ENCODE results near the gene DSTYK. TPM values are rescaled to one million over a fixed set of nuclear protein-coding genes. Genes with fewer than 3 reads are reported as not detected.

The DSTYK gene
- polyA plus RNA-seq, 1 of the 3 experiments (the other 2 are of a cell fraction) = 4.4 TPM

DNA sequence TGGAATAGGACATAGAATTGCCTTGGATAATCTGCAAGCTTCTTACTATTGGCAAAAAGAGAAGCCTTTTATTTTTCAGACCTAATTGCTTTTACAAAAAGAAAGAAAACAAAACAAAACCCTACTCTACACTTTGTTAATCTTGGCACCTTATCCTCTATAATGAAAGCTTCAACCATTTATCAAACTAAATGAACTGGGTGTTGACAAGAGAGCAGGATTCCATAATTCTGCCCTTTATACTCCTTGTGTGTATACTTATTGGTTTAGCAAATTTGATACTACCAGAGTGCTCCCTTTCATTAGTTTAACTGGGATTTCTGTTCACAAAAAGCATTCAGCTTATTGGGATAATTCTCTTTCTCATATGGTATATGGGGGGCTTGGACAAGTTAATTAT is 13.2 kb upstream of the DSTYK start:
- CTCF ChIA-PET = interaction anchor here (1.1 to 8.2 kb wide), 3 partner anchors 12 to 83 kb away, joined by 3 to 154 read pairs (median 3); no protein-coding TSS in a partner anchor
- Histone ChIP-seq H3K9me2 (no peaks in the 10 kb centered on the region), H3K27ac (ENCODE audit: low read depth in 2 of 2, low read length in 1 of 2) (no peak overlapping the region), H3K27me3 (ENCODE audit: insufficient read depth) (no peaks in the 10 kb centered on the region; the same call in 1 of the 2 replicates), H3K9me3 (no peaks in the 10 kb centered on the region), H2AFZ (ENCODE audit: low read depth) (no peak overlapping the region), H3K9ac (no peak overlapping the region), H3K4me2 (no peak overlapping the region), H3F3A (replicated peaks; ENCODE audit: insufficient read depth) (peaks cover 5% of the 10 kb centered on the region), H4K20me1 (ENCODE audit: insufficient read depth) (peaks cover 2% of the 10 kb centered on the region; the same call in 1 of the 2 replicates), H3K79me2 (ENCODE audit: insufficient read depth) (no peaks in the 10 kb centered on the region), H3K36me3 (replicated peaks in 1 of 2; ENCODE audit: control insufficient read depth in 1 of 2, insufficient read depth in 2 of 2, low read length in 1 of 2) (no peaks in the 10 kb centered on the region), H3K4me1 (ENCODE audit: control insufficient read depth in 1 of 2, insufficient read depth in 2 of 2, low read depth in 1 of 2, low read length in 1 of 2) (peaks cover 2 to 18% of the 10 kb centered on the region in 2 experiments; a peak in 2 of 4 replicates), H3K4me3 (ENCODE audit: low read depth in 2 of 2, low read length in 1 of 2) (no peak overlapping the region)
- no peak for DNase-seq
- TF ChIP-seq EZH2phosphoT487 (IDR thresholded peaks at IDR 0.05; ENCODE audit: borderline replicate concordance, low read depth) (no peak), JUND (IDR thresholded peaks at IDR 0.05) (no peak), SMC3 (IDR thresholded peaks at IDR 0.05; ENCODE audit: low read depth, low read length) (no peak), RXRA (IDR thresholded peaks at IDR 0.05; ENCODE audit: borderline replicate concordance, low read depth) (no peak), FOXM1 (IDR thresholded peaks at IDR 0.05; ENCODE audit: low read depth) (no peak), EP300 (IDR thresholded peaks at IDR 0.05; ENCODE audit: borderline replicate concordance in 1 of 2, low read depth in 1 of 2, low read length in 1 of 2) (no peak)
- POLR2A ChIA-PET = no interaction called here

GRCh38 chr1:205220421-205220820 is 8.9 kb upstream of the DSTYK start:
- H3K4me1 ChIP-seq (ENCODE audit: control insufficient read depth in 1 of 2, insufficient read depth in 2 of 2, low read depth in 1 of 2, low read length in 1 of 2) = no peaks in the 10 kb centered on the region
- ChIA-PET CTCF (interaction anchor here (0.6 to 1.3 kb wide), 3 partner anchors 9 to 231 kb away, joined by 3 to 6 read pairs (median 4); no protein-coding TSS in a partner anchor), POLR2A (no interaction called here)
- no peak overlapping the region for H3K4me3 ChIP-seq (ENCODE audit: low read depth in 2 of 2, low read length in 1 of 2)
- no peaks in the 10 kb centered on the region; the same call in 1 of the 2 replicates for H3K27me3 ChIP-seq (ENCODE audit: insufficient read depth)
- H3K4me2 ChIP-seq = no peak overlapping the region
- no peaks in the 10 kb centered on the region for H3K36me3 ChIP-seq (replicated peaks in 1 of 2; ENCODE audit: control insufficient read depth in 1 of 2, insufficient read depth in 2 of 2, low read length in 1 of 2)
- TF ChIP-seq MXI1 (IDR thresholded peaks at IDR 0.05; ENCODE audit: low read depth, low read length) = no peak
- no peak for TF ChIP-seq NFIC (IDR thresholded peaks at IDR 0.05; ENCODE audit: borderline replicate concordance)
- TF ChIP-seq SIN3A (IDR thresholded peaks at IDR 0.05; ENCODE audit: borderline replicate concordance, low read depth, low read length) = no peak
- no peak for TF ChIP-seq POLR2AphosphoS5 (IDR thresholded peaks at IDR 0.05; ENCODE audit: low read depth, low read length)
- no peak for TF ChIP-seq REST (IDR thresholded peaks at IDR 0.05; ENCODE audit: low read depth, low read length)
- no peak for TF ChIP-seq USF2 (IDR thresholded peaks at IDR 0.05; ENCODE audit: borderline replicate concordance, low read depth, low read length)
- no peak for TF ChIP-seq PBX3 (IDR thresholded peaks at IDR 0.05)
- TF ChIP-seq FOSL2 (IDR thresholded peaks at IDR 0.05; ENCODE audit: borderline replicate concordance, low read depth) = no peak
- TF ChIP-seq RXRA (IDR thresholded peaks at IDR 0.05; ENCODE audit: borderline replicate concordance, low read depth) = no peak
- TF ChIP-seq SMC3 (IDR thresholded peaks at IDR 0.05; ENCODE audit: low read depth, low read length) = no peak
- TF ChIP-seq FOXJ3 (CRISPR knock-in tag; IDR thresholded peaks at IDR 0.05) = no peak
- TF ChIP-seq, protein P1, sequence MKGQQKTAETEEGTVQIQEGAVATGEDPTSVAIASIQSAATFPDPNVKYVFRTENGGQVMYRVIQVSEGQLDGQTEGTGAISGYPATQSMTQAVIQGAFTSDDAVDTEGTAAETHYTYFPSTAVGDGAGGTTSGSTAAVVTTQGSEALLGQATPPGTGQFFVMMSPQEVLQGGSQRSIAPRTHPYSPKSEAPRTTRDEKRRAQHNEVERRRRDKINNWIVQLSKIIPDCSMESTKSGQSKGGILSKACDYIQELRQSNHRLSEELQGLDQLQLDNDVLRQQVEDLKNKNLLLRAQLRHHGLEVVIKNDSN (IDR thresholded peaks at IDR 0.05; ENCODE audit: borderline replicate concordance, low read depth) = no peak
- TF ChIP-seq TCF12 (IDR thresholded peaks at IDR 0.05) = no peak
- TF ChIP-seq NRF1 (IDR thresholded peaks at IDR 0.05; ENCODE audit: low read depth, low read length) = no peak
- TF ChIP-seq RFX5 (IDR thresholded peaks at IDR 0.05; ENCODE audit: low read length) = no peak
- TF ChIP-seq TEAD4 (IDR thresholded peaks at IDR 0.05; ENCODE audit: borderline replicate concordance, insufficient read depth) = no peak
- WGBS (ENCODE audit: low lambda C conversion rate) = 81% methylated on average over 2 of the region's 2 CpGs
- H3K9me3 ChIP-seq = no peaks in the 10 kb centered on the region
- no peak overlapping the region for H2AFZ ChIP-seq (ENCODE audit: low read depth)
- no peak overlapping the region for H3K27ac ChIP-seq (ENCODE audit: low read depth in 2 of 2, low read length in 1 of 2)
- no peak overlapping the region for H3K9ac ChIP-seq
- no peak for DNase-seq
- no peaks in the 10 kb centered on the region for H3K9me2 ChIP-seq
- H3F3A ChIP-seq (replicated peaks; ENCODE audit: insufficient read depth) = no peaks in the 10 kb centered on the region
- H3K79me2 ChIP-seq (ENCODE audit: insufficient read depth) = no peaks in the 10 kb centered on the region
- no peaks in the 10 kb centered on the region for H4K20me1 ChIP-seq (ENCODE audit: insufficient read depth)

Data from SK-N-SH (cell line).